Measurements from ENCODE around the gene COL2A1.
A peak's percentile ranks its signal among the peaks of the same experiment; 100 is the strongest.

Gene COL2A1

GRCh38 chr12:47946413-47947323, 57.6 kb downstream of the COL2A1 start:
- TF ChIP-seq, protein P1, sequence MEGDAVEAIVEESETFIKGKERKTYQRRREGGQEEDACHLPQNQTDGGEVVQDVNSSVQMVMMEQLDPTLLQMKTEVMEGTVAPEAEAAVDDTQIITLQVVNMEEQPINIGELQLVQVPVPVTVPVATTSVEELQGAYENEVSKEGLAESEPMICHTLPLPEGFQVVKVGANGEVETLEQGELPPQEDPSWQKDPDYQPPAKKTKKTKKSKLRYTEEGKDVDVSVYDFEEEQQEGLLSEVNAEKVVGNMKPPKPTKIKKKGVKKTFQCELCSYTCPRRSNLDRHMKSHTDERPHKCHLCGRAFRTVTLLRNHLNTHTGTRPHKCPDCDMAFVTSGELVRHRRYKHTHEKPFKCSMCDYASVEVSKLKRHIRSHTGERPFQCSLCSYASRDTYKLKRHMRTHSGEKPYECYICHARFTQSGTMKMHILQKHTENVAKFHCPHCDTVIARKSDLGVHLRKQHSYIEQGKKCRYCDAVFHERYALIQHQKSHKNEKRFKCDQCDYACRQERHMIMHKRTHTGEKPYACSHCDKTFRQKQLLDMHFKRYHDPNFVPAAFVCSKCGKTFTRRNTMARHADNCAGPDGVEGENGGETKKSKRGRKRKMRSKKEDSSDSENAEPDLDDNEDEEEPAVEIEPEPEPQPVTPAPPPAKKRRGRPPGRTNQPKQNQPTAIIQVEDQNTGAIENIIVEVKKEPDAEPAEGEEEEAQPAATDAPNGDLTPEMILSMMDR (IDR thresholded peaks at IDR 0.05; ENCODE audit: borderline replicate concordance, control extremely low read depth, extremely low read depth, insufficient read depth, missing control alignments), result no peak
- in situ Hi-C loops (cut with MboI; ENCODE audit: low sequenced_read_pairs, unreplicated experiment), result no loop called here
- DNase-seq (ENCODE audit: low spot score), result peak; percentile 40

DNA sequence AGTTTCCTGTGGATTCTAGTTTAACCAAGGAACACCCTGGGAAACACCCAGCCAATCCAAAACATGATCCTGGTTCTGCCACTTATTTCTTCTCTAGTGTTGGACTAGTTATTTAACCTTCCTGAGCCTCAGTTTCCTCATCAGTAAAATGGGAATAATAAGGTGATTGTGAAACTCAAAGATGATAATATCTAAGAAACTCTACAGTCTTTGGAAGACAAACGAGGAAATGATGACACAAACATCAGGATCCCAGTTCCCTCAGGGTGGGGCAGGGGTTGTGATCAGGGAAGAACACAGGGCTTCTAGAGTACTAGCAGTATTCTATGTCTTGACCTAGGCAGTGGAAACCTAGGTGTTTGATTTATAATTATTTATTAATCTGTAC, 58.9 kb downstream of the COL2A1 start:
- TF ChIP-seq, protein P1 (IDR thresholded peaks at IDR 0.05; ENCODE audit: borderline replicate concordance, control extremely low read depth, extremely low read depth, insufficient read depth, missing control alignments), result no peak
- no peak for DNase-seq (ENCODE audit: low spot score)
- in situ Hi-C loops (cut with MboI; ENCODE audit: low sequenced_read_pairs, unreplicated experiment), result no loop called here

DNA sequence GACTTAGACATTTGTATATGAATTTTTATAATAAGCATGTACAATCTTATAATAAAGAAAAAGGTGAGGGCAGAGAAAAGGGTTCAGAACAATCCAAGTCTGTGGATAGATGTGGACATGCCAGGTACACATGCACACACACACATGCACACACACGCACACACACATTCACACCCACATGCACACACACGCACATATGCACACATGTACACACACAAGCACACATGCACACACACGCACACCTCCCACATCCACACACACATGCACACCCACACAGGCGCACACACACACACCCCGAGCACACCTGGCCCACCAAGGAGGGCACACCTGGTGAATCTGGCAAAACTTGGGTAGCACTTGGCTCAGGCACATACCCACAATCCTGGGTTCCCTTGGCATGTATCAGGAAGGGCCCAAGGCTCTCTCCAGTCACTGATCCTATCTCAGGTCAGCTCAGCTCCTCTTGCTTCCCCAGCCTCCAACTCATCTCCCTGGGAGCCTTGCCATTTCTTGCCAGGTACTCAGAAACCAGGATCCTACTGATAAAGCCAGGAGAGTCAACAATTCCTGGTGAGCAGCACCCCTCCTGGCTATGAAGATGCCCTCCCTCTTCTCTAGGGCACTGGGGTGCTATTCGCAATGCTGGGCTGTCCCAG, 59.5 kb downstream of the COL2A1 start:
- no peak for DNase-seq (ENCODE audit: low spot score)
- TF ChIP-seq, protein P1 (IDR thresholded peaks at IDR 0.05; ENCODE audit: borderline replicate concordance, control extremely low read depth, extremely low read depth, insufficient read depth, missing control alignments), result no peak
- in situ Hi-C loops (cut with MboI; ENCODE audit: low sequenced_read_pairs, unreplicated experiment), result no loop called here

- no peak for DNase-seq (ENCODE audit: low spot score)
- in situ Hi-C loops (cut with MboI; ENCODE audit: low sequenced_read_pairs, unreplicated experiment), result no loop called here
- TF ChIP-seq, protein P1 (IDR thresholded peaks at IDR 0.05; ENCODE audit: borderline replicate concordance, control extremely low read depth, extremely low read depth, insufficient read depth, missing control alignments), result no peak
Measured at GRCh38 chr12:47943623-47944340, 60.5 kb downstream of the COL2A1 start.

DNA sequence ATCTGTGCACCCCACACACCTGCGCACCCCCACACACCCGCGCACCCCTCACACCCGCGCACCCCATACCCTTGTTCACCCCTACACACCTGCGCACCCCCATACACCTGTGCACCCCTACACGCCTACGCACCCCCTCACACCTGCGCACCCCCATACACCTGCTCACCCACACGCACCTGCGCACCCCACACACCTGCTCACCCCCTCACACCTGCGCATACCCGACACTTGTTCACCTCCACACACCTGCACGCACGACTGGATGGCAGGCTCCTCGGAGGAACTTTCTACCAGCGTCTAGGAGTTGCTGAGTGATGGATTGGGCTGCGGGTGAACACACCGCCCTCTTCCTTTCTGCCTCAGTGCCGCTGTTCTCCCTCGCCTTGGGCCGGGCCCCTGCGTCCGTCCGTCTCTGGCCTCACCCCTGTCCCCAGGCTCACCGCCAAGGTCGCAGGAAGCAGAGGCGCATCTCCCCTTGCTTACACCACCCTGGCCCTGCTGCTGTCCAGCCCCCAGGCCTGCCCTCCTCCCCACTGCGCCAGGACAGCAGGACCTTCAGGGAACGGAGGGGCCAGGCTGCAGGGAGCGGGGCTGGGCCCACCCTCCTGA, 61.6 kb downstream of the COL2A1 start:
- no peak for DNase-seq (ENCODE audit: low spot score)
- TF ChIP-seq, protein P1 (IDR thresholded peaks at IDR 0.05; ENCODE audit: borderline replicate concordance, control extremely low read depth, extremely low read depth, insufficient read depth, missing control alignments), result no peak
- in situ Hi-C loops (cut with MboI; ENCODE audit: low sequenced_read_pairs, unreplicated experiment), result no loop called here

All from GM13976 (cell line).